ENCODE measurements around the gene ABCG4.

ABCG4 gene

GRCh38 chr11:119114351-119114750 lies 34.5 kb upstream of the ABCG4 start:
- H4K20me1 ChIP-seq (ENCODE audit: control insufficient read depth, insufficient read depth, low read depth, low read length), result no peaks in the 10 kb centered on the region
- TF ChIP-seq EZH2phosphoT487 (IDR thresholded peaks at IDR 0.05; ENCODE audit: borderline replicate concordance, low read length) (no peak), CTCF (IDR thresholded peaks at IDR 0.05; ENCODE audit: low read depth, low read length, poor library complexity, severe bottlenecking) (no peak)
- H3K27ac ChIP-seq (ENCODE audit: low read depth, low read length), result no peak overlapping the region
- H3K9me2 ChIP-seq (replicated peaks; ENCODE audit: control insufficient read depth, low read length), result no peaks in the 10 kb centered on the region
- no peak overlapping the region for H3K4me3 ChIP-seq (ENCODE audit: low read length)
- peaks cover 11% of the 10 kb centered on the region for H3K79me2 ChIP-seq (ENCODE audit: control insufficient read depth, low read length)
- H3K4me1 ChIP-seq (ENCODE audit: control insufficient read depth, low read length), result peaks cover 2% of the 10 kb centered on the region; the same call in 1 of the 2 replicates
- no peaks in the 10 kb centered on the region for H3K9me3 ChIP-seq (ENCODE audit: control insufficient read depth, insufficient read depth, low read length)
- H3K27me3 ChIP-seq (ENCODE audit: control insufficient read depth, low read length), result no peaks in the 10 kb centered on the region
- H3K4me2 ChIP-seq (ENCODE audit: low read length), result no peak overlapping the region
- H3K36me3 ChIP-seq (ENCODE audit: control insufficient read depth, low read length), result peaks cover 66% of the 10 kb centered on the region
- H3F3A ChIP-seq (ENCODE audit: control insufficient read depth, insufficient read depth), result peaks cover 12% of the 10 kb centered on the region

GRCh38 chr11:119115484-119116234 lies 33.2 kb upstream of the ABCG4 start:
- Histone ChIP-seq H3F3A (ENCODE audit: control insufficient read depth, insufficient read depth) (peaks cover 12% of the 10 kb centered on the region), H3K79me2 (ENCODE audit: control insufficient read depth, low read length) (no peaks in the 10 kb centered on the region), H3K27me3 (ENCODE audit: control insufficient read depth, low read length) (no peaks in the 10 kb centered on the region), H3K27ac (ENCODE audit: low read depth, low read length) (no peak overlapping the region), H3K9me3 (ENCODE audit: control insufficient read depth, insufficient read depth, low read length) (no peaks in the 10 kb centered on the region), H3K36me3 (ENCODE audit: control insufficient read depth, low read length) (peaks cover 56% of the 10 kb centered on the region), H3K9me2 (replicated peaks; ENCODE audit: control insufficient read depth, low read length) (no peaks in the 10 kb centered on the region), H4K20me1 (ENCODE audit: control insufficient read depth, insufficient read depth, low read depth, low read length) (no peaks in the 10 kb centered on the region), H3K4me3 (ENCODE audit: low read length) (no peak overlapping the region), H3K4me1 (ENCODE audit: control insufficient read depth, low read length) (peaks cover 5% of the 10 kb centered on the region), H3K4me2 (ENCODE audit: low read length) (no peak overlapping the region)
- TF ChIP-seq CTCF (IDR thresholded peaks at IDR 0.05; ENCODE audit: low read depth, low read length, poor library complexity, severe bottlenecking) (no peak), EZH2phosphoT487 (IDR thresholded peaks at IDR 0.05; ENCODE audit: borderline replicate concordance, low read length) (no peak)

- TF ChIP-seq CTCF (IDR thresholded peaks at IDR 0.05; ENCODE audit: low read depth, low read length, poor library complexity, severe bottlenecking), result no peak
- no peak for TF ChIP-seq EZH2phosphoT487 (IDR thresholded peaks at IDR 0.05; ENCODE audit: borderline replicate concordance, low read length)
- Histone ChIP-seq H3K27me3 (ENCODE audit: control insufficient read depth, low read length) (no peaks in the 10 kb centered on the region), H3K9me2 (replicated peaks; ENCODE audit: control insufficient read depth, low read length) (no peaks in the 10 kb centered on the region), H3K4me1 (ENCODE audit: control insufficient read depth, low read length) (peaks cover 10% of the 10 kb centered on the region), H3K79me2 (ENCODE audit: control insufficient read depth, low read length) (no peaks in the 10 kb centered on the region), H3K9me3 (ENCODE audit: control insufficient read depth, insufficient read depth, low read length) (no peaks in the 10 kb centered on the region), H3K4me3 (ENCODE audit: low read length) (no peak overlapping the region), H3K36me3 (ENCODE audit: control insufficient read depth, low read length) (peaks cover 51% of the 10 kb centered on the region), H3K4me2 (ENCODE audit: low read length) (no peak overlapping the region), H4K20me1 (ENCODE audit: control insufficient read depth, insufficient read depth, low read depth, low read length) (no peaks in the 10 kb centered on the region), H3K27ac (ENCODE audit: low read depth, low read length) (no peak overlapping the region), H3F3A (ENCODE audit: control insufficient read depth, insufficient read depth) (peaks cover 12% of the 10 kb centered on the region)
These were observed 32.6 kb upstream of the ABCG4 start for GRCh38 chr11:119116235-119116594.

All from DOHH2 (cell line).